Left ventricle myocardium inferior (tissue), 1 donor: ENCODE results near the gene PRKG1. TPM values are rescaled to one million over a fixed set of nuclear protein-coding genes. Genes with fewer than 3 reads are reported as not detected.
"Not testable (repeated sequence)": the region's sequence is repeated elsewhere in the genome, so short reads cannot be mapped to it uniquely, and the experiment has no call there.

Source experiments
- DNase-seq: peaks from one replicate; pipeline ENCODE4 v3.0.0-alpha.2; 2020
- H3K27ac ChIP-seq: fragments of 200-600 bp; replicated peaks from 2 replicates; pipeline ENCODE4 v1.8.0; 2021
- H3K27me3 ChIP-seq: fragments of 200-600 bp; 2 replicates; pipeline ENCODE4 v1.8.0; 2021; ENCODE audit warnings: low read depth
- H3K36me3 ChIP-seq: fragments of 200-600 bp; 2 replicates; pipeline ENCODE4 v1.8.0; 2021
- H3K4me1 ChIP-seq: fragments of 200-600 bp; 2 replicates; pipeline ENCODE4 v1.8.0; 2021
- H3K4me3 ChIP-seq: fragments of 200-600 bp; 2 replicates; pipeline ENCODE4 v1.8.0; 2021; ENCODE audit warnings: mild to moderate bottlenecking, moderate library complexity
- H3K9me3 ChIP-seq: fragments of 200-600 bp; replicated peaks from 2 replicates; pipeline ENCODE4 v1.8.0; 2021
- CTCF ChIP-seq: fragments of 200-600 bp; IDR thresholded peaks from 2 replicates; pipeline ENCODE4 v1.8.0; 2021; ENCODE audit warnings: antibody characterized with exemption, mild to moderate bottlenecking, borderline replicate concordance
- intact Hi-C: fragments of 100-400 bp; cut with micrococcal nuclease; formaldehyde crosslinking; loops from one replicate; pipeline ENCODE4 v1.11.0; 2022
- total RNA-seq: library from RNA; stranded (reverse); fragmentation: NEBNext Ultra II Directional; extraction: Animal tissue kit (Norgen Biotek cat#: 25700); gene quantifications from one replicate; pipeline ENCODE4 v1.2.1, GENCODE V29; 2021
- donor health status: DM: no; HTN: yes; CAD: no; lungs with severe emphysema.

PRKG1 gene
- total RNA-seq, 1 donor from 2014 or later, result 38.9 TPM

GRCh38 chr10:51433949-51434475, 359.7 kb downstream of the PRKG1 start:
- Histone ChIP-seq H3K27me3 (no peaks in the 10 kb centered on the region), H3K4me1 (peaks cover 14% of the 10 kb centered on the region), H3K36me3 (no peaks in the 10 kb centered on the region), H3K27ac (no peak overlapping the region), H3K9me3 (no peaks in the 10 kb centered on the region), H3K4me3 (no peak overlapping the region)
- intact Hi-C loops, result no loop called here
- TF ChIP-seq CTCF, result no peak
- no peak for DNase-seq

GRCh38 chr10:51436805-51437204, 362.5 kb downstream of the PRKG1 start:
- no peak overlapping the region for H3K4me3 ChIP-seq

GRCh38 chr10:51439645-51440044, 365.4 kb downstream of the PRKG1 start:
- no peak for TF ChIP-seq CTCF
- no peak overlapping the region for H3K27ac ChIP-seq
- H3K36me3 ChIP-seq, result no peaks in the 10 kb centered on the region
- intact Hi-C loops, result no loop called here
- H3K27me3 ChIP-seq, result no peaks in the 10 kb centered on the region
- DNase-seq, result no peak
- H3K4me3 ChIP-seq, result no peak overlapping the region
- H3K4me1 ChIP-seq, result peaks cover 5% of the 10 kb centered on the region
- no peaks in the 10 kb centered on the region for H3K9me3 ChIP-seq

More at GRCh38 chr10:51436805-51437204, 362.5 kb downstream of the PRKG1 start:
- Histone ChIP-seq H3K9me3 (no peaks in the 10 kb centered on the region), H3K27me3 (no peaks in the 10 kb centered on the region), H3K4me1 (peaks cover 8% of the 10 kb centered on the region), H3K36me3 (no peaks in the 10 kb centered on the region), H3K27ac (no peak overlapping the region)
- TF ChIP-seq CTCF, result no peak
- intact Hi-C loops, result no loop called here
- DNase-seq, result no peak

- Histone ChIP-seq H3K4me3 (no peak overlapping the region), H3K36me3 (no peaks in the 10 kb centered on the region), H3K4me1 (peaks cover 13% of the 10 kb centered on the region), H3K27ac (no peak overlapping the region), H3K9me3 (no peaks in the 10 kb centered on the region), H3K27me3 (no peaks in the 10 kb centered on the region)
- DNase-seq, result no peak
- no peak for TF ChIP-seq CTCF
- intact Hi-C loops, result no loop called here
These were observed 371.3 kb downstream of the PRKG1 start for GRCh38 chr10:51445588-51445987.

- Histone ChIP-seq H3K4me3 (no peak overlapping the region), H3K9me3 (no peaks in the 10 kb centered on the region), H3K36me3 (no peaks in the 10 kb centered on the region), H3K27me3 (no peaks in the 10 kb centered on the region), H3K4me1 (peaks cover 13% of the 10 kb centered on the region), H3K27ac (no peak overlapping the region)
- no peak for DNase-seq
- intact Hi-C loops, result no loop called here
- no peak for TF ChIP-seq CTCF
These were observed 372.8 kb downstream of the PRKG1 start for GRCh38 chr10:51447119-51447518.

- H3K4me3 ChIP-seq, H3K27ac ChIP-seq, H3K27me3 ChIP-seq, H3K36me3 ChIP-seq, intact Hi-C loops, DNase-seq: not testable (repeated sequence)
- Histone ChIP-seq H3K9me3 (peaks cover 15% of the 10 kb centered on the region), H3K4me1 (peaks cover 16% of the 10 kb centered on the region)
These were observed 381.5 kb downstream of the PRKG1 start for GRCh38 chr10:51455762-51456161.
